Activated CD8-positive, alpha-beta memory T cell treated with anti-CD3 and anti-CD28 coated beads, Interleukin-2, amount 50 U/mL, for 1 hour (primary cell): ENCODE data around the gene F3.

Experiments used
- DNase-seq: peaks from one replicate; pipeline ENCODE4 v3.0.0-alpha.2; 2020; ENCODE audit errors: extremely low read depth

F3 gene

DNA sequence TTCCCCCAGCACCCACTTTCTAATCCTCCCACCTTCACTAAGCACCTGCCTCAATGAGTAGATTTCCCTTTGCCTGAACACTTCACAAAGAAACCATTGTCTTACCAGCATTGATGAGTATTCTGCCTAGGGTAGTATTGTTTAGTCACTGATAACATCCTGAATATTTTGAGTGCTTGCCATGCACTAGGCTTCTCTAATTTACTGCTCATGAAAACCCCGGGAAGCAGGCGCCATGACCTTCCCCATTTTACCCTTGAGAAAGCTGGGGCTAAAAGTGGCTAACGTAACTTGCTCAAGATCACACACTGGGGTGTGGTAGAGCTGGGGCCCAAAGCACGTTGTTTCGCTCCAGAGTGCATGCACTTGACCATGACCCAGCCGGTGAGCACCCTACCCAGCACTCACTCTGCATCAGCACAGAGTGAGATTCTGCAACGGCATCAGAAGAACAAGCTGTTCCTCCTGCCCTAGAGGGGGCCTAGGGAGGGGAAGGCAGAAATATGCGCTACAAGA, 10.6 kb upstream of the F3 start:
- DNase-seq: no peak

GRCh38 chr1:94551449-94551848, 9.9 kb upstream of the F3 start:
- DNase-seq: no peak

- DNase-seq: no peak
These were observed 9.3 kb upstream of the F3 start for GRCh38 chr1:94550800-94551241.

DNA sequence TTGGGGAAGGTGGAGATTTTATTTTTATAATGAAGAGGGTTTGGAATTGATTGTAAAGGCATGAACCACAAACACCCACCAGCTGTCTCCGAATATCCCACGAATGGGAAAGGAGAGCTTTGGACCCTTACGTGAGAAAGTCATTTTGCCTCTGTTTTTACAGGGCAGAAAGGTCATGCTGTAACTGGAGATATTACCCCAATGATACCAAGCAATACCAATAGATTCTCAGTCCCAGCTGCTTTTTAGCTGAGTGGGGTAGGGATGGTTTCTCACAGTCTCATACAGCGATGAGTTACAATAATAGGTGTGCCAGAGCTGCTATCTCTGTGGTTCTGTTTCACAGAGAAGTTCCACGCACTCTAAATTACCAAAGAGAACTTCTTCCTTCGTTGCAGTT, 8.8 kb upstream of the F3 start:
- DNase-seq: no peak

DNA sequence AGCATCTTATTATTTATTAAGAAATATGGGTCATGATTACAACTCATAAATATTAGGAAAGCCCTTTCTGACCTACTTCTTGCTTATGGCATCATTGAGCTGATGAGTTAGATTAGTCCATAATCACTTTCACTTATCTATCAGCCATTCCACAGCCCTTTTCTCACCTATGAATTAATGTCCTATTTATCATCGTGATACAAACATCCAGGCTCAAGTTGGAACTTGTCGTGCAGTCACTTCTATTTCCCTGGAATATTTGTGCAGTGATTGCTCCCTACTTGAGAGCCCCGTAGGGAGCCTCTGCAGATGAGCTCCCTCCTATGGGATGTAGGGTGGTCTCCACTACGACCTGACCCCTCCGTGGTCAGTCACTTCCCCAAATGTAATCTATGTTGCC, 8.1 kb upstream of the F3 start:
- no peak for DNase-seq

DNA sequence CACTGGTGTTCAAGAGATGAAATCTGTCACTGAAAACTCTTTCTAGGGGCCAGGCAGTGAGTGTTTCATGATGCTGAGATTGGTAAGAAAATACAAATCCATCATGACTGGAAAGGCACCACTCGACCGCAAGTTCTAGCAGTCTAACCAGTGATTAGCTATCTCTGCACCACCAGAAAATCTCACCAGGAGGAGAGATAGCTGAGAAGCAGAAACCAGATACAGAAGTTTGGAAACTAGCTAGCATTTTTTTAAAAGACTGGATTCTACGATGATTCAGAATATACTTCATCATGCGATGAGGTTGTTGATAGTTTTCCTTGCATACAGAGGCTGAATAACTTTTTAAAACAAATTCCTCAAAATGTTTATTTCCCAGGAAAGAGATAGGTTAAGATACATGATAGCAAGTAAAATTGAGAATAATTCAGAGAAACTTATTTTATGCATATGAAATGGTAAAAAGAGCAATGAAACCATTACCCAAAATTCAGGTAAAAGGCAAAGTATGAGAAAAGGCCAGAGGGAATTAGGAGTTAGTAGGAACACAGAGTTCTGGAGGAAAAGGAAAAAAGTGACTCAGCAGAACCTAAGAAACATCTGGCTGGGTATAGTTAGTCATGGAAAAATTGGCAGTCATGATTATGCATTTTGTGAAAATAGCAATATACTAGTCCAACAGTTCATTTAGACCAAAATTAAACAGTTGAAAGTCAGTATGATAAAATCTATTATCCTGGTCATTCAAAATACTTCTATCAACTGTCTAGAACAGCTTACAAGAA, 3.3 kb upstream of the F3 start:
- DNase-seq: no peak

DNA sequence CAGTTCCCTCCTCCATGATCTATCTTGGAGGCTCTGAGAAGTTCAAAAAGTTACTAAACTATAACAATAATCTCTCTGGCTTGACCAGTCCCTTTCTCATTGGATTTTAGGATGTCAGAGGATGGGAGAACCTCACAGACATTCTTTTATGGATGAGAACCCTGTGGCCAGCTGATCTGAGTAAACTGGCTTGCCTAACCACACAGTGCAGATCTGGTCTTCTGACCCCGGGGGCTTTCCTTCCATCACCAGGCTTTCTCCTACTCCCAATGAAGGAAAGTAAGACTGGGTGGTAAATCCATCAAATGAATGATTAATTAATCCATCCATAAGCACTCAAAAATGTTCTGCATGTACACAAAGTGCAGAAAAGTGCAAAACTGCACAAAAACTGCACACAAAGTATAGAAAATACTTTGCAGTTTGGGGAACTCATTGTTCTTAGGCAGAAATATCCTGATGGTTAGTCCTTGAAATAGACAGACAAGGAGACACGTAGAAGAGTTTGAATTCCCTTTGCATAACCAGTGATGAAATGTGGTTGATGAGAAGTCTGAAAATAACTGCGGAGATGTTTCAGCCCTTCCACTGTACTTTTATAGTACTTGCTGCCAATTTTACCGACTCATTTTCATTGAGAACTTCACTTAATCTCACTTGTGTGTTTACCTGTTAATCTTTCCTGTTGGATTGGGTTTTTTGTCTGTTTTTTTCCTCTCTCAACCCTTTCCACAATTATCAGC, 2.5 kb upstream of the F3 start:
- DNase-seq: no peak

GRCh38 chr1:94543001-94543400, 1.4 kb upstream of the F3 start:
- no peak for DNase-seq

GRCh38 chr1:94542088-94542870, 720 bp upstream of the F3 start:
- DNase-seq: no peak

- no peak for DNase-seq
These were observed 916 bp downstream of the F3 start for GRCh38 chr1:94540440-94541245.

GRCh38 chr1:94539496-94539895, 2.1 kb downstream of the F3 start:
- DNase-seq: no peak

GRCh38 chr1:94538243-94538827, 3.2 kb downstream of the F3 start:
- no peak for DNase-seq

- no peak for DNase-seq
These were observed 4.3 kb downstream of the F3 start for GRCh38 chr1:94537254-94537653.

GRCh38 chr1:94535879-94536278, 5.7 kb downstream of the F3 start:
- no peak for DNase-seq

DNA sequence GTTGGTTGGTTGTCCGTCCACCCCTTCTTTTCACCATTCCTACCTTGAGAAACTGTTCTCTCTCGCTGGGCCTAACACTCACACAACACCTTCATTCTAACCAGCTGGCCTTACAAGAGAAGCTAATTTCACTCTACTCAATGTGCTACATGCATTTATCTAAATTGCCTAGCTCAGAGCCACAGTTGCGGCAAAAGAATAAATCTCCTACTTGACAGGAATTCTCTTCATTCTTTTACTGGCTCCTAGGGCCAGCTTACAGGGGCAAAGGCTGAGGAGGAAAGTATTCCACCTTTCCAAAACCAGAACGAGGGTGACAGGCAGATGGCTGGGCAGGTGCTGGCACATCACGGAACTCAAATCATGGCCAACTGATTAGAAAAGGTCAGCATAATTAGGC, 6.5 kb downstream of the F3 start:
- DNase-seq: no peak

DNA sequence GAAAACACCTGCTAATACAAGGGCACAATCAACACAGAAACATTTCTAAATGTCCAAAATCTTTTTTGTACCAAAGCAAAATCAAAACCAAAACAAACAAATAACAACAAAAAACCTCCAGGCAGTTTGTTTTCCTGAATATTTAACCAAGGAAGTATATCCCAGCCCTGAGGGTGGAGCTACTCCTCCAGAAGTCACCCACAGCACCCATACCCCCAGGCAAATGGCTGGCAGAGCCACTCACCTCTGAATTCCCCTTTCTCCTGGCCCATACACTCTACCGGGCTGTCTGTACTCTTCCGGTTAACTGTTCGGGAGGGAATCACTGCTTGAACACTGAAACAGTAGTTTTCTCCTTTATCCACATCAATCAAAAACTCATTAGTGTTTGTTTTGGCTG, 9.5 kb downstream of the F3 start:
- no peak for DNase-seq

GRCh38 chr1:94531664-94532063, 9.9 kb downstream of the F3 start:
- DNase-seq: no peak

DNA sequence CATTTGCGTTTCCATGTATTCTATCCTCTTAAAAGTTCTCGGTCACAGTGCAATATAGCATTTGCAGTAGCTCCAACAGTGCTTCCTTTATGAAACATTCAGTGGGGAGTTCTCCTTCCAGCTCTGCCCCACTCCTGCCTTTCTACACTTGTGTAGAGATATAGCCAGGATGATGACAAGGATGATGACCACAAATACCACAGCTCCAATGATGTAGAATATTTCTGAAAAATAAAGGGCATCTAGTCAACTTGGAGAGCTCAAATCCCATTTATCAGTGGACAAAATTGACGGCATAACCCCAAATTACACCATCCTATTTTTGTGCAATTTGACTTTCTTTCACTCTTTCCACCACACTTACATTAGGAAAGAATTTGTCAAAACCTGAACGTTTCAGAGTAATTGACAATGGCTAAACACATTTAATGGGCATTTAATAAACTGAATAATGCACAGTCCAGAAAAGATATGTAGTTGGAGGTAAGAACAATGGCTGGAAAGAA, 11.1 kb downstream of the F3 start:
- DNase-seq: no peak

DNA sequence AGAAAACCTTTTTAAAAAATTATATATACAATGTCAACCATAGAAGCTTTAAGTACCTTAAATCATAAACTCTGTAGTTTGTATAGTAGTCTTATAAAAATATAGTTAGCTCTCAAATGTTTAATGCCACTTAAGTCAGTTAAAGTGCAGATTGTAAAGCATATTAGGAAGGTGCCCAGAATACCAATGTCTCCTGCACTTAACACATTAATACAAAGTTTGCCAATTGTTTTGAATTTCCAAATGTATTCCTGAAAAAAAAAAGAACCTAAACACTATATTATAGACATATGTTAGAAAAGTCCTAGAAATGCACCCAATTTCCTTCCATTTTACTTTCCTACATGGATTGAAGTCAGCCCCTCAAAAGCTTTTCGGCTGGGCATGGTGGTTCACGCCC, 12.1 kb downstream of the F3 start:
- no peak for DNase-seq

DNA sequence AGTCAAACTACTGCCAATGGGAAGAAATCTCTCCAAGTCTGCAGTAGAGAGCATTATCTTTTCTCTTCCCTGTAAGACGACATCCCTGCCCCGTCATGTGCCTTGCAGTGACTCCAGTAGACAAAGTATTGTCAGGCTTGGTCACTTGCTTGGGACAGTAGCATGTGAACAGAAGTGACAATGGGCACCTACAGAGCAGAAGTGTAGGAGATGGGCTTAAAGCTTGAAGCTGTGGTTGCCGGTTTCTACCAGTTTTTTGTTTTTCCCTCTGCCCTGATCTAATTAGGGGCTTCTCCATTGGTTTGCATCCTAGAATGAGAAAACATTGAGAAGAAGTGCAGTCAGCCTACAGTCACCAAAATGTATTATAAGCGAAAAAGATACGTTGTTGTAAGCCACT, 12.7 kb downstream of the F3 start:
- DNase-seq: no peak

- no peak for DNase-seq
These were observed 13.3 kb downstream of the F3 start for GRCh38 chr1:94528299-94528698.
